HL-60 (cell line): ENCODE data around the gene DPYD.

Experiments
- DNase-seq, 2 experiments: peaks; one replicate each; pipeline ENCODE4 v3.0.0-alpha.2; 2010 to 2020; ENCODE audit warnings: low read depth in 1 of 2, low spot score in 1 of 2
- H3K27ac ChIP-seq: fragments of 250-450 bp; sonication (Bioruptor Pico); replicated peaks from 2 replicates; pipeline ENCODE4 v1.5.1; 2020; ENCODE audit warnings: mild to moderate bottlenecking, moderate library complexity
- H3K27me3 ChIP-seq: fragments of 250-450 bp; sonication (Bioruptor Pico); 2 replicates; pipeline ENCODE4 v1.5.1; 2021; ENCODE audit warnings: mild to moderate bottlenecking, moderate library complexity; ENCODE audit not compliant: insufficient read depth, poor library complexity, severe bottlenecking
- H3K4me3 ChIP-seq: replicated peaks from 2 replicates; pipeline ENCODE4 v1.5.1; 2011; ENCODE audit warnings: mild to moderate bottlenecking, control low read depth, low read length; ENCODE audit not compliant: insufficient read depth
- CTCF ChIP-seq: IDR thresholded peaks from one replicate; pipeline ENCODE4 v1.5.1; 2011; ENCODE audit warnings: low read length, control low read depth, inconsistent platforms; ENCODE audit not compliant: insufficient read depth
- GABPA ChIP-seq: IDR thresholded peaks from 2 replicates; pipeline ENCODE4 v1.6.1; 2012; ENCODE audit warnings: low read depth
- POLR2AphosphoS5 ChIP-seq: IDR thresholded peaks from 2 replicates; pipeline ENCODE4 v1.6.1; 2012; ENCODE audit warnings: low read depth
- REST ChIP-seq: IDR thresholded peaks from 2 replicates; pipeline ENCODE4 v1.6.1; 2012; ENCODE audit warnings: low read depth; ENCODE audit not compliant: insufficient replicate concordance
- SPI1 ChIP-seq: IDR thresholded peaks from 2 replicates; pipeline ENCODE4 v1.6.1; 2012; ENCODE audit warnings: low read depth, mild to moderate bottlenecking, borderline replicate concordance

Gene DPYD

GRCh38 chr1:97383797-97384196 is 537.0 kb downstream of the DPYD start:
- Histone ChIP-seq H3K4me3 (no peak overlapping the region), H3K27me3 (no peaks in the 10 kb centered on the region), H3K27ac (no peak overlapping the region)
- no peak for TF ChIP-seq POLR2AphosphoS5
- no peak for DNase-seq

DNA sequence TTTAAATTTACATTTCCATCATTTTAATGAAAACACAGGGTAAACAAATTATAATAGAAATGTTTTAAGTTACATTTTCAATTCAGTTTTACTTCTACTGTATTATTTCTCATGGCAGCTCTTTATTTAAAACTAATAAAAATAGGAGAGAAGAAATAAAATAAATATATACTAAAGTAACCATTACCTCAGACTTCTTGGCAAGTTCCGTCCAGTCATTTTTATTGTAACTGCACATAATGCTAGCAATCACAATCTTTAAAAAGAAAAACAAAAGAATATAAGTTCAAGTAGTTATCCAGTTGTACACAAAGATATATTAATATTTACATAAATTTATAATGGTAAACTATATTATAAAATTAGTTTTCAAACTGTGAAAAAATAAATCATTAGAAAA is 538.6 kb downstream of the DPYD start:
- H3K27me3 ChIP-seq: no peaks in the 10 kb centered on the region
- no peak for DNase-seq
- TF ChIP-seq GABPA (no peak), REST (no peak), POLR2AphosphoS5 (no peak), CTCF (no peak), SPI1 (no peak)
- H3K4me3 ChIP-seq: no peak overlapping the region
- H3K27ac ChIP-seq: no peak overlapping the region

GRCh38 chr1:97379387-97380075 is 541.3 kb downstream of the DPYD start:
- TF ChIP-seq GABPA (no peak), CTCF (no peak), SPI1 (no peak)
- no peak overlapping the region for H3K27ac ChIP-seq
- no peak overlapping the region for H3K4me3 ChIP-seq
- no peaks in the 10 kb centered on the region for H3K27me3 ChIP-seq
- DNase-seq: no peak

GRCh38 chr1:97378596-97378995 is 542.2 kb downstream of the DPYD start:
- no peaks in the 10 kb centered on the region for H3K27me3 ChIP-seq
- no peak overlapping the region for H3K27ac ChIP-seq
- no peak for DNase-seq
- H3K4me3 ChIP-seq: no peak overlapping the region
- no peak for TF ChIP-seq SPI1
- TF ChIP-seq REST: no peak
- no peak for TF ChIP-seq CTCF
- no peak for TF ChIP-seq GABPA
- no peak for TF ChIP-seq POLR2AphosphoS5
